ENCODE results near the gene AAGAB.

The AAGAB gene

GRCh38 chr15:67188551-67189218 lies 65.8 kb downstream of the AAGAB start:
- DNase-seq (ENCODE audit: low read depth in 3 of 3): no peak

DNA sequence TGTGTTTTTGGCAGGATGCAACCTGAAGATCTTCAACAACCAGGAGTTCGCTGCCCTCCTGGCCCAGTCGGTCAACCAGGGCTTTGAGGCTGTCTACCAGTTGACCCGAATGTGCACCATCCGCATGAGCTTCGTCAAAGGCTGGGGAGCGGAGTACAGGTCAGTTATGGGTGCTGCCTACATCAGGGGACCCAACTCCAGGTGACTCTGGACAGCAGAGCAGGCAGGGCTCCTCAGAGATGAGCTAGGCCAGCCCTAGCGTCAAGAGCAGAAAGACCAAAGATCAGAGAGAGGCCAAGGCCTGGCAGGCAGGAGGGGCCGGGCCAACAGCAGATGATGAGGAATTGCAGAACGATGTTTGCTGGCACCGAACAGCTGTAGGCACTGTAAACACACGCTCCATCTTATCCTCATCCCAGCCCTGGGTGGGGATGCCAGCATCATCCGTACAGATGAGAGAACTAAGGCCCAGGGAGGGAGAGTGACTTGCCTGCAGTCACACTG lies 67.1 kb downstream of the AAGAB start:
- DNase-seq (ENCODE audit: low read depth in 3 of 3): no peak

DNA sequence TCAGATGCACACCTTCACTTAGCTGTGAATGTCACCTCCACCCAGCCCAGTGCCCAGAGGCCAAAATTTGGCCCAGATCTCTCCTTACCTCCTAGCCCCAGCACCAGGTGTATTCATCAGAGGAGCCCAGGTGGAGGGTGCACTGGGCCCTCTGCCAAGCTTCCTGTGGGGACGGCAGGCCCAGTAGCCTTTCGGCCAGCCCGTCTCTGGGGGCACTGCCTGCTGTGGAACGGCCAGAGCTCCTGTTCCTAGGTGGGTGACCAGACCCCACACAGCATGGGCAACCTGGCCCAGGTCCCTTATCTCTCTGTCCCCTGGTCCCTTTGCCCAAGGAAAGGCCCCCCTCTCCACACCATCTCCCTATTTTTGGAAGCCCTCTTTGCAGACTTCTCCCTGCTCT lies 67.8 kb downstream of the AAGAB start:
- DNase-seq (ENCODE audit: low read depth in 3 of 3): no peak

DNA sequence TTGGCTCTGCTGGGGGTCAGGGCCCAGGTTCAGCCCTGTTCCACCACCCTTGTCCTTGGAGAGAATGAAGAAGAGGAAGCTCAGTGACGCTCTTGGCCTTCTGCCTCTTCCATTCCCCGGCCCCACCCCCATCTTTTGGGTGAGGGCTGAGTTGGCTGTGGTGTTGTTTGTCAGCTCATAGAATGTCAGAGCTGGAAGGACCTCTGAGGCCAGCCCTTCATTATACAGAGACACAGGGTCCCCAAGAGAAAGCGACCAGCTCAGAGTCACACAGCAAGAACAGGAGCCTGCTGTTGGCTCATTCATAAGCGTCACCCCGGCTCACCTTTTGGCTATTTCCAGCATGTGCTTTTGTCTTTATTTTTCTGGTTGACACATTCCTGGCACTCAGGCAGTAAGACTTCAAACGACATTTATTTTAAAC lies 68.2 kb downstream of the AAGAB start:
- DNase-seq (ENCODE audit: low read depth in 3 of 3): no peak

GRCh38 chr15:67185621-67186225 lies 68.7 kb downstream of the AAGAB start:
- DNase-seq (ENCODE audit: low read depth in 3 of 3): no peak

- DNase-seq (ENCODE audit: low read depth in 3 of 3): no peak
Observed at GRCh38 chr15:67185051-67185450, 69.4 kb downstream of the AAGAB start.

- DNase-seq (ENCODE audit: low read depth in 3 of 3): no peak
Observed at GRCh38 chr15:67184208-67184925, 70.1 kb downstream of the AAGAB start.

GRCh38 chr15:67183443-67184169 lies 70.9 kb downstream of the AAGAB start:
- no peak for DNase-seq (ENCODE audit: low read depth in 3 of 3)

GRCh38 chr15:67181221-67181639 lies 73.2 kb downstream of the AAGAB start:
- DNase-seq (ENCODE audit: low read depth in 3 of 3): no peak

GRCh38 chr15:67180514-67181191 lies 73.8 kb downstream of the AAGAB start:
- DNase-seq (ENCODE audit: low read depth in 3 of 3): no peak

DNA sequence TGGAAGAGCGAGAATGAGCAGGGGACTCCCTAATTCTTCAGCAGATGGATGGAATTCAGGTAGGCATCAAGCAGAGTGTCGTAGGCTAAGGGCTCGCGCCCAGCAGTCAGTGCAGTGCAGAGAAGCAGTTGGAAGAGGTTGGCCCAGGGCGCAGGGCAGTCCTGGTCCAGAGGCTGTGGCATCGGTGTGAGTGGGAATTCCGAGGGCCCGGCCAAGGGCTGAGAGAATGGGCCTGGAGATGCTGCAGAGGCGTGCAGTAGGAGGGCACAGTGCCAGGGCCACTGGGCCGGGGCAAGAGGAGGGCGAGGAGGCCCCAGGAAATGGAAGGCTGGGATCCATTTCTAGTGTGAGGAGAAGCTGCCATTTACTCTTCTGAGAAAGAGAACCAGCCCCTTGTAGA lies 74.4 kb downstream of the AAGAB start:
- no peak for DNase-seq (ENCODE audit: low read depth in 3 of 3)

DNA sequence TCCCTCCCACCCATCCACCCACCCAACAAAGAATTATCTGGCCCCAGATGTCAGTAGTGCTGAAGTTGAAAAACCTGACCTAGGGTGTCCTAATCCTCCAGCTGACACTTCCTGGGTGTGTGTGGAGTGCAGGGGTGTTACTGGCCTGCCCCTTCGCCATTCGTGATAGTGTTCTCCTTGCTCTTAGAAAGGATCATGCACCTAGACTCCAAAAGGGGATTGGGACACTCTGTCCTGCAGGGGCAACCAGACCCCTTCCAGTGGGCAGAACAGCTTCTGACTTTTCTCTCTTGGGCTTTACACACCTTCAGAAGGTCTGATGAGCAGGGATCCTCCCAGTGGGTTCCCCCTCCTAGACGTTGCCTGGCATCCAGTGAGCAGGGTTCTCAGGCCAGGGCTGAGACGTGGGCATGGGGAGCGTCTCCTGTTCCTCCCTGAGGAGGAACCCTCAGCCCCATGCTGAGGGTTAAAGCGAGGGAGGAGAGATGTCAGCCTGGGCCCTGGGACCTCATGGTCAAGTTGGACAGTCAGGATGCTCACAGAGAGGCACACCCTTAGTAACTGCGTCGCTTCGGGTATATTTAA lies 75.0 kb downstream of the AAGAB start:
- DNase-seq (ENCODE audit: low read depth in 3 of 3): no peak

DNA sequence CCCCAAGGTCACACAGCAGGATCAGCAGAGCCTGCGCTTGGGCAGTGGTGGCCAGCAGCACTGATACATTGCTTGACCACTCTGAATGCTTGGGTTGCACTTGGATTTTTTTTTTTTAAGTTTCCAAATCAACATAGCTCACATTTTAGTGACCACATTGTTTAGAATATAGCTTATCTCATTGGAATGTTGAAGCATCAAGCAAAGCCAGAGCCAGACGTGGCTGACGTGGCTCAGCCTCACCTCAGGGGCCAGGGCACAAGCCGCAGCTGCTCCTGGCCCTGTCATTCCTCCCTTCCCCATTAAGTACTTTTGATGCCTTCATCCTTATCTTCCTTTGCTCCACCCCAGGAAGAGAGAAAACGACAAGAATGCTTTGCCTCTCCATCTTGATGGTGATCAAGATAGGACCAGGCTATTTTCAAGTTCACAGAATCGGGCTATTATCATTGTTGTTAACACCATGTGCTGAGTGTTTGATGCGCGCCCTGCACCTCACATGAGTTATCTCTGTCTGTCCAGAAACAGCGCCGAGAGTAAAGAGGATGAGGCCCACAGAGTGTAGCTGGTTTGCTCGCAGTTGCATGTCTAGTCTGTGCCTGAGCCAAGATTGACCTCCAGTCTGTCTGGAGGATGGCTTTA lies 75.8 kb downstream of the AAGAB start:
- no peak for DNase-seq (ENCODE audit: low read depth in 3 of 3)

DNA sequence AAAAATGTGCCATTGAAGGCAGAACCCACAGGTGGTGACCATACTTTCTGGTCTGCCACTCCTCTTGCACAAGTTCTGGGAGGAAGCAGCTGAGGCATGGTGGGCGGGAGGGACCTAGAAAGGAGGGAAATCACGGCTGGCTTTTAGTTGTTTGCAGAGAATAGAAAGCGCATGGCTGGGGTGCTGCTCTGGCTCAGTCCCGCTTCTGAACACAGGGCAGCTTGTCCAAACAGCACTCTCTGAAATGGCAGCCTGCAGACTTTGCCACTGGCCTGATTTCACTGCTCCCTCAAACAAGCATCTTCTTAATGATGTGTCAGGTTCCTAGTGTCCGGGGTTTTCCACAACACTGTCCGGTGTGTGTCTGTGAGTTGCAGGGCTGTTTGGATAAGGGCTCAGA lies 76.7 kb downstream of the AAGAB start:
- DNase-seq (ENCODE audit: low read depth in 3 of 3): no peak

GRCh38 chr15:67176195-67176971 lies 78.1 kb downstream of the AAGAB start:
- DNase-seq (ENCODE audit: low read depth in 3 of 3): no peak

GRCh38 chr15:67175643-67176071 lies 78.8 kb downstream of the AAGAB start:
- DNase-seq (ENCODE audit: low read depth in 3 of 3): no peak

- DNase-seq (ENCODE audit: low read depth in 3 of 3): peak in 1 of 3 experiments; percentile 52
Observed at GRCh38 chr15:67174864-67175573, 79.4 kb downstream of the AAGAB start.

GRCh38 chr15:67174446-67174845 lies 80.0 kb downstream of the AAGAB start:
- DNase-seq (ENCODE audit: low read depth in 3 of 3): no peak

DNA sequence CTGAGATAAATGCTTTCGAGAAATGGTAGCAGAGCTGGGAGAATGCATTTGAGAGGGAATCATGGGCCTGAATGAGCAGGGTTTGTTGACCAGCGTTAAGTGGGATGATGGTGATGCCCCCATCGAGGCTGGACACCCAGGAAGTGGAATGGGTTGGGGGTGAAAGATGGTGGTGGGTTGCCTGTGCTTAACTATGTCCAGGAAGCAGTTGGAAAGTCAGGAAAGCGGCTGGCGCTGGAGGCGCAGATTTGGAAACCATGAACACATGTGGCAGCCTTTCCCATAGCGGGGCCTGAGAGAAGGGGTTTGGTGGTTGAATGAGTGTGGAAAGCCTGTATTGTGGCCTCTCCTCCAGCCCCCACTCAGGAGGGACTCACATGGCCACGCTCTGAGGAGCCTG lies 80.7 kb downstream of the AAGAB start:
- no peak for DNase-seq (ENCODE audit: low read depth in 3 of 3)

Data from stimulated activated CD4-positive, alpha-beta T cell treated with anti-CD3 and anti-CD28 coated beads, TNF-alpha, amount 100 ng/mL, for 24 hours (primary cell).